H1 (cell line): Measurements from ENCODE around the gene MRGPRE. TPM values are rescaled to one million over a fixed set of nuclear protein-coding genes. Genes with fewer than 3 reads are reported as not detected.

Experiments
- CTCF ChIA-PET: fragments of 300-600 bp; sonication (Branson Sonifier 250); formaldehyde crosslinking; loops from one replicate; lab custom pipeline; 2021; ENCODE audit not compliant: partially characterized antibody; lab: Charles Lee
- POLR2A ChIA-PET: fragments of 300-600 bp; sonication (Branson Sonifier 250); formaldehyde crosslinking; loops from one replicate; lab custom pipeline; 2021; ENCODE audit warnings: inconsistent platforms; ENCODE audit not compliant: partially characterized antibody; lab: Charles Lee
- DNase-seq, 2 experiments: peaks; one replicate each; pipeline versions ENCODE4 v3.0.0 to v3.0.0-alpha.2; 2010 to 2022; ENCODE audit warnings: low spot score in 2 of 2, low read depth in 1 of 2, mixed read lengths in 1 of 2
- FAIRE-seq: peaks from 2 replicates; lab custom pipeline; 2011; peaks lifted over from hg19 to GRCh38; lab: Jason Lieb, UNC
- H2AFZ ChIP-seq: 2 replicates; pipeline ENCODE4 v1.8.1; 2012; ENCODE audit warnings: low read length, inconsistent platforms
- H2AK5ac ChIP-seq: 2 replicates; pipeline ENCODE4 v1.6.1; 2013; ENCODE audit warnings: low read depth, low read length
- H2BK120ac ChIP-seq: replicated peaks from 2 replicates; pipeline ENCODE3; 2013; ENCODE audit warnings: low read depth, low read length, inconsistent platforms
- H2BK12ac ChIP-seq: 2 replicates; pipeline ENCODE4 v1.6.1; 2013; ENCODE audit warnings: low read depth, low read length
- H2BK15ac ChIP-seq: 2 replicates; pipeline ENCODE4 v1.6.1; 2013; ENCODE audit warnings: low read length
- H2BK20ac ChIP-seq: 2 replicates; pipeline ENCODE4 v1.6.1; 2013; ENCODE audit warnings: low read length
- H2BK5ac ChIP-seq: 2 replicates; pipeline ENCODE4 v1.6.1; 2013; ENCODE audit warnings: low read depth, low read length
- H3K14ac ChIP-seq: 2 replicates; pipeline ENCODE4 v1.6.1; 2013; ENCODE audit warnings: inconsistent platforms; ENCODE audit not compliant: insufficient read length
- H3K18ac ChIP-seq: 2 replicates; pipeline ENCODE4 v1.6.1; 2013; ENCODE audit warnings: low read length; ENCODE audit errors: extremely low read depth
- H3K23ac ChIP-seq: 2 replicates; pipeline ENCODE4 v1.6.1; 2013; ENCODE audit warnings: inconsistent platforms; ENCODE audit not compliant: insufficient read length
- H3K23me2 ChIP-seq: 2 replicates; pipeline ENCODE4 v1.6.1; 2013; ENCODE audit warnings: low read depth, low read length
- H3K27ac ChIP-seq: 2 replicates; pipeline ENCODE4 v1.6.1; 2011; ENCODE audit warnings: low read depth, low read length, inconsistent platforms
- H3K27me3 ChIP-seq, 4 experiments: replicated peaks in 1 of 4; 1 replicate in 1 of 4; 2 replicates in 3 of 4; pipeline versions ENCODE4 v1.6.1 to v1.8.1; 2011 to 2013; ENCODE audit warnings: low read length in 3 of 4, mild to moderate bottlenecking in 3 of 4, inconsistent platforms in 2 of 4, mixed read lengths in 2 of 4, moderate library complexity in 1 of 4; ENCODE audit not compliant: control insufficient read depth in 3 of 4, insufficient read depth in 3 of 4; ENCODE audit errors: extremely low read depth in 1 of 4
- H3K36me3 ChIP-seq, 4 experiments: 2 replicates each; pipeline versions ENCODE4 v1.6.1 to v1.8.1; 2011 to 2013; ENCODE audit warnings: mild to moderate bottlenecking in 4 of 4, low read length in 3 of 4, moderate library complexity in 2 of 4, control low read depth in 1 of 4, inconsistent platforms in 1 of 4; ENCODE audit not compliant: insufficient read depth in 4 of 4, control insufficient read depth in 2 of 4
- H3K4ac ChIP-seq: replicated peaks from 2 replicates; pipeline ENCODE3; 2013; ENCODE audit warnings: low read length, low read depth, mixed read lengths, inconsistent platforms; ENCODE audit not compliant: insufficient read length
- H3K4me1 ChIP-seq, 4 experiments: replicated peaks in 1 of 4; 1 replicate in 1 of 4; 2 replicates in 3 of 4; pipeline versions ENCODE4 v1.6.1 to v1.8.1; 2011 to 2013; ENCODE audit warnings: low read length in 3 of 4, inconsistent platforms in 2 of 4, mixed read lengths in 1 of 4; ENCODE audit not compliant: insufficient read depth in 4 of 4, control insufficient read depth in 3 of 4
- H3K4me2 ChIP-seq, 2 experiments: 2 replicates each; pipeline versions ENCODE4 v1.6.1 to v1.8.1; 2011 to 2013; ENCODE audit warnings: low read depth in 2 of 2, low read length in 2 of 2, control low read depth in 1 of 2, inconsistent platforms in 1 of 2, mild to moderate bottlenecking in 1 of 2; ENCODE audit not compliant: insufficient read depth in 1 of 2
- H3K4me3 ChIP-seq, 4 experiments: fragments of 200-600, 300-600 bp in 1 of 4; sonication (generic), shearing (Covaris generic), sonication (Bioruptor Twin) in 1 of 4; 2 replicates each; pipeline versions ENCODE4 v1.5.1 to v1.8.1; 2011 to 2016; ENCODE audit warnings: low read length in 4 of 4, low read depth in 3 of 4, control low read depth in 2 of 4, inconsistent platforms in 2 of 4, mild to moderate bottlenecking in 2 of 4, mixed read lengths in 1 of 4, moderate library complexity in 1 of 4; ENCODE audit not compliant: insufficient read depth in 2 of 4; ENCODE audit errors: extremely low read depth in 1 of 4
- H3K56ac ChIP-seq: replicated peaks from 2 replicates; pipeline ENCODE3; 2013; ENCODE audit warnings: low read depth, mild to moderate bottlenecking, mixed read lengths, low read length, inconsistent platforms; ENCODE audit not compliant: insufficient read length
- H3K79me1 ChIP-seq: 2 replicates; pipeline ENCODE4 v1.6.1; 2013; ENCODE audit warnings: low read depth, low read length, control low read depth
- H3K79me2 ChIP-seq, 2 experiments: 2 replicates each; pipeline versions ENCODE4 v1.6.1 to v1.8.1; 2012 to 2013; ENCODE audit warnings: low read length in 2 of 2, mild to moderate bottlenecking in 2 of 2, inconsistent platforms in 1 of 2; ENCODE audit not compliant: insufficient read depth in 2 of 2, control insufficient read depth in 1 of 2
- H3K9ac ChIP-seq, 4 experiments: replicated peaks in 1 of 4; 1 replicate in 1 of 4; 2 replicates in 3 of 4; pipeline versions ENCODE4 v1.6.1 to v1.8.1; 2011 to 2013; ENCODE audit warnings: low read depth in 3 of 4, low read length in 3 of 4, control low read depth in 2 of 4, mild to moderate bottlenecking in 2 of 4, moderate library complexity in 2 of 4, inconsistent platforms in 1 of 4; ENCODE audit errors: extremely low read depth in 1 of 4
- H3K9me3 ChIP-seq, 2 experiments: 2 replicates each; pipeline versions ENCODE4 v1.6.1 to v1.8.1; 2012 to 2013; ENCODE audit warnings: mild to moderate bottlenecking in 2 of 2, moderate library complexity in 2 of 2, control low read depth in 1 of 2, inconsistent platforms in 1 of 2, low read depth in 1 of 2, low read length in 1 of 2, mixed read lengths in 1 of 2; ENCODE audit not compliant: insufficient read depth in 2 of 2
- H4K20me1 ChIP-seq, 2 experiments: replicated peaks in 1 of 2; 2 replicates each; pipeline versions ENCODE3 to v1.8.1; 2011 to 2013; ENCODE audit warnings: inconsistent platforms in 2 of 2, low read length in 2 of 2, mild to moderate bottlenecking in 1 of 2; ENCODE audit not compliant: insufficient read depth in 2 of 2, control insufficient read depth in 1 of 2
- H4K5ac ChIP-seq: 2 replicates; pipeline ENCODE4 v1.6.1; 2013; ENCODE audit warnings: low read length, low read depth, mixed read lengths, inconsistent platforms; ENCODE audit not compliant: insufficient read length
- H4K8ac ChIP-seq: 2 replicates; pipeline ENCODE4 v1.8.0; 2013; ENCODE audit warnings: mild to moderate bottlenecking, moderate library complexity, low read length, inconsistent platforms; ENCODE audit not compliant: insufficient read depth; ENCODE audit errors: extremely low read depth
- H4K91ac ChIP-seq: replicated peaks from 2 replicates; pipeline ENCODE3; 2013; ENCODE audit warnings: low read length, mixed read lengths, inconsistent platforms; ENCODE audit not compliant: insufficient read length
- BACH1 ChIP-seq: IDR thresholded peaks from 2 replicates; pipeline ENCODE4 v1.6.1; 2012; ENCODE audit warnings: low read length, improper control_type of control experiment
- CHD1 ChIP-seq: IDR thresholded peaks from 2 replicates; pipeline ENCODE4 v1.6.1; 2012; ENCODE audit warnings: low read depth, low read length, improper control_type of control experiment
- CREB1 ChIP-seq: IDR thresholded peaks from 2 replicates; pipeline ENCODE4 v1.6.1; 2012; ENCODE audit warnings: inconsistent platforms
- EGR1 ChIP-seq: IDR thresholded peaks from 2 replicates; pipeline ENCODE4 v1.6.1; 2011; ENCODE audit warnings: low read depth, low read length, borderline replicate concordance
- EP300 ChIP-seq, 2 experiments: IDR thresholded peaks; 1 replicate in 1 of 2; 2 replicates in 1 of 2; pipeline ENCODE4 v1.6.1; 2011 to 2012; ENCODE audit warnings: low read depth in 2 of 2, low read length in 2 of 2, mild to moderate bottlenecking in 2 of 2, borderline replicate concordance in 1 of 2, inconsistent platforms in 1 of 2, moderate library complexity in 1 of 2
- HDAC6 ChIP-seq: IDR thresholded peaks from one replicate; pipeline ENCODE4 v1.7.1; 2012; ENCODE audit warnings: low read depth, mild to moderate bottlenecking, inconsistent platforms, low read length, moderate library complexity
- NRF1 ChIP-seq: IDR thresholded peaks from 2 replicates; pipeline ENCODE4 v1.6.1; 2011; ENCODE audit warnings: mild to moderate bottlenecking, low read depth, low read length, improper control_type of control experiment
- POLR2AphosphoS5 ChIP-seq: IDR thresholded peaks from 2 replicates; pipeline ENCODE4 v1.6.1; 2011; ENCODE audit warnings: low read depth, low read length
- POU5F1 ChIP-seq: IDR thresholded peaks from 2 replicates; pipeline ENCODE4 v1.6.1; 2011; ENCODE audit warnings: low read depth, mild to moderate bottlenecking, low read length, moderate library complexity
- RFX5 ChIP-seq: IDR thresholded peaks from 2 replicates; pipeline ENCODE4 v1.6.1; 2011; ENCODE audit warnings: low read depth, low read length, improper control_type of control experiment, borderline replicate concordance
- SIRT6 ChIP-seq: IDR thresholded peaks from one replicate; pipeline ENCODE4 v1.7.1; 2012; ENCODE audit warnings: low read length, inconsistent platforms
- SIX5 ChIP-seq: IDR thresholded peaks from 2 replicates; pipeline ENCODE4 v1.6.1; 2011; ENCODE audit warnings: mild to moderate bottlenecking, low read depth, low read length
- TEAD4 ChIP-seq: IDR thresholded peaks from 2 replicates; pipeline ENCODE4 v1.6.1; 2012; ENCODE audit warnings: low read depth, low read length, inconsistent platforms, mixed read lengths
- ZNF274 ChIP-seq: IDR thresholded peaks from 2 replicates; pipeline ENCODE4 v1.7.0; 2012; ENCODE audit warnings: low read length, borderline replicate concordance; ENCODE audit errors: extremely low read depth
- WGBS, 2 experiments: shearing (Covaris generic) in 1 of 2; methylation state at CpG; one replicate each; pipeline versions ENCODE4 v1.1.6 to v1.1.7; 2013 to 2015; ENCODE audit warnings: low lambda C conversion rate in 2 of 2, mixed read lengths in 2 of 2, inconsistent platforms in 1 of 2, low coverage in 1 of 2, missing lambda C conversion rate in 1 of 2; ENCODE audit not compliant: insufficient replicate concordance in 2 of 2, insufficient coverage in 1 of 2, insufficient read length in 1 of 2; ENCODE audit errors: extremely low coverage in 1 of 2, missing lambda C conversion rate in 1 of 2; 5-methylcytosine and 5-hydroxymethylcytosine counted together
- polyA plus RNA-seq, 7 experiments: library from polyadenylated mRNA; depleted of rRNA in 3 of 7; stranded (reverse) in 5 of 7; unstranded in 2 of 7; fragments of >200 nt in 5 of 7; fragments of 200-250 nt in 2 of 7; gene quantifications; 1 replicate in 5 of 7; 2 replicates in 1 of 7; 4 replicates in 1 of 7; pipeline versions ENCODE4 v1.2.1 to v1.2.3, GENCODE V29; 2011 to 2013; ENCODE audit warnings: missing spikeins in 2 of 7, mixed read lengths in 2 of 7
- total RNA-seq: library from RNA; stranded (reverse); fragmentation: NEBNext Ultra II Directional; extraction: Animal tissue kit (Norgen Biotek cat#: 25700); gene quantifications from 2 replicates; pipeline ENCODE4 v1.2.1, GENCODE V29; 2021
- TF ChIP-seq, protein P1 (sequence below): IDR thresholded peaks from 2 replicates; pipeline ENCODE4 v1.6.1; 2011; ENCODE audit warnings: low read depth, mild to moderate bottlenecking, low read length; ENCODE audit not compliant: insufficient read depth

The MRGPRE gene
- total and polyA plus RNA-seq, 2 of the 8 experiments (the other 6 are each of a cell fraction or from before 2014, with no cell fraction given): not detected

- Histone ChIP-seq H3K4me1 (peaks cover 0 to 4% (median under 1%) of the 10 kb centered on the region in 4 experiments; a peak in 2 of 7 replicates), H3K4ac (no peak overlapping the region), H2BK15ac (no peak overlapping the region), H3K4me3 (no peak overlapping the region), H4K20me1 (no peaks in the 10 kb centered on the region), H4K5ac (no peak overlapping the region), H2BK120ac (no peak overlapping the region), H3K9ac (no peak overlapping the region), H3K79me2 (no peaks in the 10 kb centered on the region), H3K14ac (no peak overlapping the region), H2AK5ac (no peak overlapping the region), H3K18ac (no peak overlapping the region), H2AFZ (no peak overlapping the region), H3K23me2 (peaks cover 2% of the 10 kb centered on the region; the same call in 1 of the 2 replicates), H2BK20ac (no peak overlapping the region), H3K23ac (no peak overlapping the region), H2BK12ac (no peak overlapping the region; the same call in 1 of the 2 replicates), H3K9me3 (no peaks in the 10 kb centered on the region), H4K91ac (peak overlapping the region; percentile 25), H3K27ac (no peak overlapping the region), H3K56ac (no peak overlapping the region), H3K79me1 (no peaks in the 10 kb centered on the region), H3K36me3 (no peaks in the 10 kb centered on the region), H3K4me2 (no peak overlapping the region), H4K8ac (no peak overlapping the region), H3K27me3 (no peaks in the 10 kb centered on the region), H2BK5ac (no peak overlapping the region)
- 90% methylated on average over 4 of the region's 4 CpGs; no CpG with 5 or more reads in 1 of the 2 experiments for WGBS, 2 experiments
- DNase-seq (no peak), FAIRE-seq (no peak)
- ChIA-PET POLR2A (interaction anchor here (0.9 to 1.4 kb wide), 2 partner anchors 16 to 18 kb away, joined by 3 read pairs; no protein-coding TSS in a partner anchor), CTCF (interaction anchor here (0.5 to 5.7 kb wide), 12 partner anchors 10 to 177 kb away, joined by 3 to 99 read pairs (median 6); no protein-coding TSS in a partner anchor)
- no peak for TF ChIP-seq RFX5
- TF ChIP-seq SIX5: no peak
- no peak for TF ChIP-seq POLR2AphosphoS5
- TF ChIP-seq SIRT6: no peak
- no peak for TF ChIP-seq HDAC6
- TF ChIP-seq CREB1: no peak
- no peak for TF ChIP-seq BACH1
- TF ChIP-seq EP300 (IDR thresholded peaks at IDR 0.05; ENCODE audit: borderline replicate concordance in 1 of 2, low read depth in 2 of 2, low read length in 2 of 2): no peak
- TF ChIP-seq, protein P1, sequence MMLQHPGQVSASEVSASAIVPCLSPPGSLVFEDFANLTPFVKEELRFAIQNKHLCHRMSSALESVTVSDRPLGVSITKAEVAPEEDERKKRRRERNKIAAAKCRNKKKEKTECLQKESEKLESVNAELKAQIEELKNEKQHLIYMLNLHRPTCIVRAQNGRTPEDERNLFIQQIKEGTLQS: no peak
- TF ChIP-seq TEAD4: no peak
- TF ChIP-seq ZNF274: no peak
- TF ChIP-seq CHD1: no peak
- no peak for TF ChIP-seq NRF1
- no peak for TF ChIP-seq EGR1
- no peak for TF ChIP-seq POU5F1
Observed at GRCh38 chr11:3214420-3214699, 17.9 kb downstream of the MRGPRE start.
